ENCODE data around the gene RBM17. TPM values are rescaled to one million over a fixed set of nuclear protein-coding genes. Genes with fewer than 3 reads are reported as not detected.

The RBM17 gene
- total and polyA plus RNA-seq, 2 of the 4 experiments (the other 2 are of a cell fraction): 24.6 to 56.7 TPM

GRCh38 chr10:6098156-6098555 lies 9.3 kb downstream of the RBM17 start:
- Histone ChIP-seq H2BK120ac (ENCODE audit: low read depth, low read length) (no peak overlapping the region), H3K18ac (ENCODE audit: low read depth, low read length) (no peak overlapping the region), H3K23ac (ENCODE audit: low read depth, low read length) (no peak overlapping the region), H3K56ac (ENCODE audit: extremely low read depth, insufficient read depth, low read length) (no peak overlapping the region), H3K9ac (ENCODE audit: low read depth, low read length) (no peak overlapping the region), H3K14ac (replicated peaks; ENCODE audit: low read depth, low read length) (no peak overlapping the region), H3K4me1 (ENCODE audit: control insufficient read depth, insufficient read depth, low read length) (no peaks in the 10 kb centered on the region), H3K27ac (ENCODE audit: insufficient read depth, low read length) (no peak overlapping the region), H4K20me1 (ENCODE audit: insufficient read depth, low read length) (peaks cover 42% of the 10 kb centered on the region), H2AK9ac (replicated peaks; ENCODE audit: low read depth, low read length, poor library complexity) (no peak overlapping the region), H3K79me1 (ENCODE audit: low read depth in 1 of 2, low read length in 2 of 2) (peaks cover 25 to 52% of the 10 kb centered on the region in 2 experiments), H3K4ac (ENCODE audit: low read depth, low read length) (no peak overlapping the region), H3K36me3 (ENCODE audit: control insufficient read depth, insufficient read depth, low read length) (peaks cover 15% of the 10 kb centered on the region), H3K27me3 (ENCODE audit: control insufficient read depth, insufficient read depth, low read length) (no peaks in the 10 kb centered on the region), H2BK5ac (ENCODE audit: low read depth, low read length, poor library complexity, severe bottlenecking) (no peak overlapping the region), H2BK15ac (ENCODE audit: low read depth, low read length) (no peak overlapping the region), H3K9me3 (ENCODE audit: control insufficient read depth, insufficient read depth, low read length) (no peaks in the 10 kb centered on the region), H2AK5ac (ENCODE audit: low read depth, low read length) (no peak overlapping the region), H4K5ac (ENCODE audit: low read depth, low read length) (no peak overlapping the region), H4K8ac (ENCODE audit: low read depth in 2 of 2, low read length in 2 of 2) (no peak overlapping the region), H3K9me1 (ENCODE audit: insufficient read depth, low read length) (peaks cover 9% of the 10 kb centered on the region), H3K4me2 (ENCODE audit: low read depth, low read length) (no peak overlapping the region), H2AFZ (replicated peaks; ENCODE audit: low read length, poor library complexity) (no peak overlapping the region), H4K91ac (ENCODE audit: insufficient read depth, low read depth, low read length) (no peak overlapping the region), H3K4me3 (ENCODE audit: insufficient read depth, low read depth, low read length) (no peak overlapping the region), H2BK20ac (ENCODE audit: low read depth, low read length) (no peak overlapping the region)
- BruUV-seq (replicated peaks): no TSS peak
- dilution Hi-C loops (cut with HindIII; ENCODE audit: low sequenced_read_pairs, unreplicated experiment) (no loop called here), intact Hi-C loops (cut with micrococcal nuclease) (no loop called here), in situ Hi-C loops (cut with MboI; ENCODE audit: low sequenced_read_pairs) (no loop called here)
- TF ChIP-seq MAFK (IDR thresholded peaks at IDR 0.05; ENCODE audit: low read depth, low read length) (no peak), ELK1 (IDR thresholded peaks at IDR 0.05; ENCODE audit: borderline replicate concordance, low read depth, low read length) (no peak), CHD1 (IDR thresholded peaks at IDR 0.05; ENCODE audit: low read depth, low read length) (no peak), RAD21 (IDR thresholded peaks at IDR 0.05; ENCODE audit: low read length) (no peak)
- no peak for ATAC-seq (ENCODE audit: low read depth)
- POLR2A ChIA-PET (ENCODE audit: unreplicated experiment): no interaction called here
- CTCF ChIA-PET: no interaction called here
- no CpG with 5 or more reads among the region's 7 CpGs for WGBS, 2 experiments (ENCODE audit: extremely low coverage in 2 of 2, insufficient read length in 1 of 2)
- DNase-seq: no peak

Measured in IMR-90 (cell line).